ENCODE measurements around the gene CEP83.

Gene CEP83

GRCh38 chr12:94459728-94460615 lies at the start of gene CEP83:
TSS of gene CEP83 (minus strand) at chr12:94459867. CDS start at chr12:94412490, 47,377 bp downstream.
- peak within 1 kb of the TSS; percentile 47 for H3K27ac ChIP-seq (ENCODE audit: poor library complexity, severe bottlenecking)
- H3K4me3 ChIP-seq (ENCODE audit: severe bottlenecking), result peak within 1 kb of the TSS; percentile 60
- H3K27me3 ChIP-seq (ENCODE audit: insufficient read depth, poor library complexity, severe bottlenecking), result no peaks in the 10 kb centered on the region
- peak; percentile 93 for ATAC-seq (ENCODE audit: low read depth)
- peaks cover 3% of the 10 kb centered on the region for H3K4me1 ChIP-seq (ENCODE audit: insufficient read depth, poor library complexity, severe bottlenecking)
- peaks cover 3% of the 10 kb centered on the region; the same call in 1 of the 2 replicates for H3K36me3 ChIP-seq (ENCODE audit: low read depth)
- no peak for TF ChIP-seq CTCF (IDR thresholded peaks at IDR 0.05; ENCODE audit: poor library complexity, severe bottlenecking)
- no peaks in the 10 kb centered on the region for H3K9me3 ChIP-seq (ENCODE audit: severe bottlenecking)
- peak; percentile 92 for DNase-seq (ENCODE audit: low spot score)

GRCh38 chr12:94509317-94509716 lies 49.6 kb upstream of the CEP83 start:
- TF ChIP-seq CTCF (IDR thresholded peaks at IDR 0.05; ENCODE audit: poor library complexity, severe bottlenecking), result no peak
- Histone ChIP-seq H3K4me3 (ENCODE audit: severe bottlenecking) (no peak overlapping the region), H3K27me3 (ENCODE audit: insufficient read depth, poor library complexity, severe bottlenecking) (no peaks in the 10 kb centered on the region), H3K9me3 (ENCODE audit: severe bottlenecking) (no peaks in the 10 kb centered on the region), H3K36me3 (ENCODE audit: low read depth) (no peaks in the 10 kb centered on the region), H3K27ac (ENCODE audit: poor library complexity, severe bottlenecking) (no peak overlapping the region), H3K4me1 (ENCODE audit: insufficient read depth, poor library complexity, severe bottlenecking) (no peaks in the 10 kb centered on the region)
- DNase-seq (ENCODE audit: low spot score) (no peak), ATAC-seq (ENCODE audit: low read depth) (no peak)

GRCh38 chr12:94507455-94507854 lies 47.8 kb upstream of the CEP83 start:
- DNase-seq (ENCODE audit: low spot score), result no peak
- H3K27ac ChIP-seq (ENCODE audit: poor library complexity, severe bottlenecking), result no peak overlapping the region
- no peaks in the 10 kb centered on the region for H3K4me1 ChIP-seq (ENCODE audit: insufficient read depth, poor library complexity, severe bottlenecking)
- no peak for TF ChIP-seq CTCF (IDR thresholded peaks at IDR 0.05; ENCODE audit: poor library complexity, severe bottlenecking)
- H3K4me3 ChIP-seq (ENCODE audit: severe bottlenecking), result no peak overlapping the region
- ATAC-seq (ENCODE audit: low read depth), result no peak
- no peaks in the 10 kb centered on the region for H3K27me3 ChIP-seq (ENCODE audit: insufficient read depth, poor library complexity, severe bottlenecking)
- H3K36me3 ChIP-seq (ENCODE audit: low read depth), result no peaks in the 10 kb centered on the region
- H3K9me3 ChIP-seq (ENCODE audit: severe bottlenecking), result no peaks in the 10 kb centered on the region

- no peaks in the 10 kb centered on the region for H3K27me3 ChIP-seq (ENCODE audit: insufficient read depth, poor library complexity, severe bottlenecking)
- no peak overlapping the region for H3K4me3 ChIP-seq (ENCODE audit: severe bottlenecking)
- no peaks in the 10 kb centered on the region for H3K36me3 ChIP-seq (ENCODE audit: low read depth)
- no peak overlapping the region for H3K27ac ChIP-seq (ENCODE audit: poor library complexity, severe bottlenecking)
- H3K9me3 ChIP-seq (ENCODE audit: severe bottlenecking), result no peaks in the 10 kb centered on the region
- ATAC-seq (ENCODE audit: low read depth) (no peak), DNase-seq (ENCODE audit: low spot score) (no peak)
- H3K4me1 ChIP-seq (ENCODE audit: insufficient read depth, poor library complexity, severe bottlenecking), result no peaks in the 10 kb centered on the region
- no peak for TF ChIP-seq CTCF (IDR thresholded peaks at IDR 0.05; ENCODE audit: poor library complexity, severe bottlenecking)
Measured at GRCh38 chr12:94504386-94504785, 44.7 kb upstream of the CEP83 start.

GRCh38 chr12:94503619-94504018 lies 44.0 kb upstream of the CEP83 start:
- H3K9me3 ChIP-seq (ENCODE audit: severe bottlenecking), result no peaks in the 10 kb centered on the region
- H3K4me1 ChIP-seq (ENCODE audit: insufficient read depth, poor library complexity, severe bottlenecking), result no peaks in the 10 kb centered on the region
- H3K27ac ChIP-seq (ENCODE audit: poor library complexity, severe bottlenecking), result no peak overlapping the region
- DNase-seq (ENCODE audit: low spot score) (no peak), ATAC-seq (ENCODE audit: low read depth) (no peak)
- H3K4me3 ChIP-seq (ENCODE audit: severe bottlenecking), result no peak overlapping the region
- no peak for TF ChIP-seq CTCF (IDR thresholded peaks at IDR 0.05; ENCODE audit: poor library complexity, severe bottlenecking)
- H3K27me3 ChIP-seq (ENCODE audit: insufficient read depth, poor library complexity, severe bottlenecking), result no peaks in the 10 kb centered on the region
- no peaks in the 10 kb centered on the region for H3K36me3 ChIP-seq (ENCODE audit: low read depth)

Measured in RWPE2 (cell line).